ENCODE results near the gene RDH11.

The RDH11 gene

GRCh38 chr14:67663633-67664032 lies 31.9 kb downstream of the RDH11 start:
- Histone ChIP-seq H3K4me3 (no peak overlapping the region), H3K27ac (no peak overlapping the region)

- no peak overlapping the region for H3K27ac ChIP-seq
Observed at GRCh38 chr14:67653651-67654280, 41.8 kb downstream of the RDH11 start.

GRCh38 chr14:67652189-67652588 lies 43.4 kb downstream of the RDH11 start:
- H3K27ac ChIP-seq: no peak overlapping the region
- H3K4me3 ChIP-seq: no peak overlapping the region

More at GRCh38 chr14:67653651-67654280, 41.8 kb downstream of the RDH11 start:
- no peak overlapping the region for H3K4me3 ChIP-seq

GRCh38 chr14:67650694-67651093 lies 44.9 kb downstream of the RDH11 start:
- Histone ChIP-seq H3K4me3 (no peak overlapping the region), H3K27ac (no peak overlapping the region)

DNA sequence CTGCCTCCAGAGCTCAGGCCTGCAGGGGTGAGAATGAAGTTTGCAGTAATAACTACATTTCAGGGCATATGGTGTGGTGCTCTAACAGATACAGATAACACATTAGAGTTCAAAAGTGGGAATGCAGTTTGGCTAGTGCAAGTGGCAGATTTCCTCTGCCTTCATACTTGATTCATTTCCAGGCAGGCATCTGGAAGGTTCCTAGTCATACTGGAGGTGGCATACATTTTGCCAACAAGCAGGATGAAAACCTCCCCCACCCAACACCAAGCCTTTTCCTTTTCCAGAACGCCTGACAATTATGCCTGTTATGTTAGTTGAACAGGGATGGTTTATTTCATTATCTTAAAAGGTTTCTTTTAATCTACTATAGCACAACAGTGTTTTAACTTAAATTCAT lies 45.4 kb downstream of the RDH11 start:
- H3K27ac ChIP-seq: no peak overlapping the region
- no peak overlapping the region for H3K4me3 ChIP-seq

- no peak overlapping the region for H3K27ac ChIP-seq
- no peak overlapping the region for H3K4me3 ChIP-seq
Observed at GRCh38 chr14:67646131-67646530, 49.4 kb downstream of the RDH11 start.

GRCh38 chr14:67645414-67645813 lies 50.1 kb downstream of the RDH11 start:
- H3K27ac ChIP-seq: no peak overlapping the region
- H3K4me3 ChIP-seq: no peak overlapping the region

DNA sequence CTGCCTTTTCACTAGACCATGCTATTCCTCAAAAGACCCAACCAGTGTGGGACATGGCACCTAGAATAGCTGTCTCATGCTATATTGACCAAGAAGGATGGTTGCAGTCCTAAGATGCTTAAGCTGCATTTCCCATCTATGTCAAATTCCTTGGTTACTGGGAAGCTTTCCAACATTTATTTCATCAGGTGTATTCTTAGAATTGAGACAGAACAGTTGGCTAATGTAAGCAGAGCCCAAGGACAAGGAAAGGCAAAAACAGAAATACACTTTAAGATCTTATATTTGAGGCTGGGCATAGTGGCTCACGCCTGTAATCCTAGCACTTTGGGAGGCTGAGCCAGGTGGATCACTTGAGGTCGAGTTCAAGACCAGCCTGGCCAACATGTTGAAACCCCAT lies 51.1 kb downstream of the RDH11 start:
- H3K4me3 ChIP-seq: no peak overlapping the region
- no peak overlapping the region for H3K27ac ChIP-seq

DNA sequence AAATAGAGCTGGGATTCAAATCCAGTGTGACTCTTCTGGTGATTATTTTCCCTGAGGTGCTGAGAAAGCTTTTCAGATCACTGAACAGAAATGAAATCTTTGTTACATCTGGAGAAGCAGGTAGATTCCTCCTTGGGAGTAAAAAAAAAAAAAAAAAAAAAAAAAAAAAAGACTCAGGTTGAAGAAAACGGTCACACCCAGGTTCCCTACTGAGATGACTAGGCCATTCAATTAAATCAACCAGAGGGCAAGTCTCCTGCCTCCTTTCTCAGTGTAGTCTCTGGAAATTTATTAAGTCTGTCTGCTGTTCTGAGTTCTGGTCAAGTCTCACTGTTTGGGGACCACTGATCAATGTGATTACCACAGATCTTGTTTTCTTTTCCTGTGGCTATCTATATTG lies 51.9 kb downstream of the RDH11 start:
- no peak overlapping the region for H3K27ac ChIP-seq
- no peak overlapping the region for H3K4me3 ChIP-seq

- H3K27ac ChIP-seq: no peak overlapping the region
Observed at GRCh38 chr14:67641902-67642749, 53.4 kb downstream of the RDH11 start.

GRCh38 chr14:67641480-67641879 lies 54.1 kb downstream of the RDH11 start:
- Histone ChIP-seq H3K4me3 (no peak overlapping the region), H3K27ac (no peak overlapping the region)

More at GRCh38 chr14:67641902-67642749, 53.4 kb downstream of the RDH11 start:
- H3K4me3 ChIP-seq: no peak overlapping the region

DNA sequence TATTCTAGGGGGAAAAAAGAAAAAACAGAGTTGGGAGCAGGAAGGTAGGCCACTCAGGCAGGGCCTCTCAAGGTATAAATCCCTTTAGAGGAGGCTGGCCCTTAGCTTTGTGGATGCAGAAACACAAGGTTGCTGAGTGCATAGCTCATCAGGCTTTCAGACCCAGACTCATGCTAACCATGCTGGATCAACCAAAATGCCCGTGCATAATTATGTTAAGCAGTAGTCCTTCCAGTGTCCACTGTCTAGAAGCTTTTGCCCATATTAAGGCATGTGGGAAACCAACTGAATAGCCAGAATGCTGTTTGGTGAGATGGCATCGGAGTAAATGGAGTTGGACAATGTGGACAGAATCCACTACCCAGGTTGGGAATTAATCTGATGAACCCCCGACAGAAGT lies 56.9 kb downstream of the RDH11 start:
- Histone ChIP-seq H3K4me3 (no peak overlapping the region), H3K27ac (no peak overlapping the region)

DNA sequence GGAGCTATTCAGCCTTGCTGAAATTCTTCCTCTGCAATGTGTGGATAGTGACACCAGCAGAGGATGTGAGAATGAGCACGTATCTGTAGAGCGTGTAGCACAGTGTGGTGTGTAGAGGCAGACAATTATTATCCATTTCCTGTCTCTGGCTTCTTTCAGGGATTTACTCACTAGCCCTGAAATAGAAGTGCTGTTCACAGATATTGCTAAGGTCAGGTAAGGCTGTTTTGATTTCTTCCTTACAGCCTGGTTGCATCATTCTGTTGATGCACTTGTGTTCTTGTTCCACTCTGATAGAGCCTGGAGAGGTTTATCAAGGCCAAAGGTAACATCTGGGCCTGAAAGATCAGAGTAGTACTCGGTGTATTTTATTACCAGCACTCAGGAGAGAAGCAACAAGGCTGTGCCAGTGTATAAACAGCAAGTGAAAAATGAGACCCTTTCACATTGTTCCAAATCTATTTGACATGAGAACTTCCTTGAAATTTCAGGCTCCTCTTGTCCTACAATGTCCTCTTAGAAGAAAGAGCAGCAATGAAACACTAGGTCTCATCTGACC lies 59.1 kb downstream of the RDH11 start:
- no peak overlapping the region for H3K4me3 ChIP-seq
- H3K27ac ChIP-seq: no peak overlapping the region

- no peak overlapping the region for H3K4me3 ChIP-seq
- H3K27ac ChIP-seq: no peak overlapping the region
Observed at GRCh38 chr14:67633451-67634147, 62.0 kb downstream of the RDH11 start.

GRCh38 chr14:67630938-67631337 lies 64.6 kb downstream of the RDH11 start:
- Histone ChIP-seq H3K27ac (no peak overlapping the region), H3K4me3 (no peak overlapping the region)

GRCh38 chr14:67630186-67630585 lies 65.4 kb downstream of the RDH11 start:
- H3K27ac ChIP-seq: no peak overlapping the region
- no peak overlapping the region for H3K4me3 ChIP-seq

- Histone ChIP-seq H3K27ac (no peak overlapping the region), H3K4me3 (no peak overlapping the region)
Observed at GRCh38 chr14:67627519-67627918, 68.0 kb downstream of the RDH11 start.

All from skin epidermis (tissue), 12 donors.